ENCODE measurements around the gene TP53BP1. TPM values are rescaled to one million over a fixed set of nuclear protein-coding genes. Genes with fewer than 3 reads are reported as not detected.

Gene TP53BP1, protein sequence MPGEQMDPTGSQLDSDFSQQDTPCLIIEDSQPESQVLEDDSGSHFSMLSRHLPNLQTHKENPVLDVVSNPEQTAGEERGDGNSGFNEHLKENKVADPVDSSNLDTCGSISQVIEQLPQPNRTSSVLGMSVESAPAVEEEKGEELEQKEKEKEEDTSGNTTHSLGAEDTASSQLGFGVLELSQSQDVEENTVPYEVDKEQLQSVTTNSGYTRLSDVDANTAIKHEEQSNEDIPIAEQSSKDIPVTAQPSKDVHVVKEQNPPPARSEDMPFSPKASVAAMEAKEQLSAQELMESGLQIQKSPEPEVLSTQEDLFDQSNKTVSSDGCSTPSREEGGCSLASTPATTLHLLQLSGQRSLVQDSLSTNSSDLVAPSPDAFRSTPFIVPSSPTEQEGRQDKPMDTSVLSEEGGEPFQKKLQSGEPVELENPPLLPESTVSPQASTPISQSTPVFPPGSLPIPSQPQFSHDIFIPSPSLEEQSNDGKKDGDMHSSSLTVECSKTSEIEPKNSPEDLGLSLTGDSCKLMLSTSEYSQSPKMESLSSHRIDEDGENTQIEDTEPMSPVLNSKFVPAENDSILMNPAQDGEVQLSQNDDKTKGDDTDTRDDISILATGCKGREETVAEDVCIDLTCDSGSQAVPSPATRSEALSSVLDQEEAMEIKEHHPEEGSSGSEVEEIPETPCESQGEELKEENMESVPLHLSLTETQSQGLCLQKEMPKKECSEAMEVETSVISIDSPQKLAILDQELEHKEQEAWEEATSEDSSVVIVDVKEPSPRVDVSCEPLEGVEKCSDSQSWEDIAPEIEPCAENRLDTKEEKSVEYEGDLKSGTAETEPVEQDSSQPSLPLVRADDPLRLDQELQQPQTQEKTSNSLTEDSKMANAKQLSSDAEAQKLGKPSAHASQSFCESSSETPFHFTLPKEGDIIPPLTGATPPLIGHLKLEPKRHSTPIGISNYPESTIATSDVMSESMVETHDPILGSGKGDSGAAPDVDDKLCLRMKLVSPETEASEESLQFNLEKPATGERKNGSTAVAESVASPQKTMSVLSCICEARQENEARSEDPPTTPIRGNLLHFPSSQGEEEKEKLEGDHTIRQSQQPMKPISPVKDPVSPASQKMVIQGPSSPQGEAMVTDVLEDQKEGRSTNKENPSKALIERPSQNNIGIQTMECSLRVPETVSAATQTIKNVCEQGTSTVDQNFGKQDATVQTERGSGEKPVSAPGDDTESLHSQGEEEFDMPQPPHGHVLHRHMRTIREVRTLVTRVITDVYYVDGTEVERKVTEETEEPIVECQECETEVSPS (N-terminal part only)
- 48.9 and 64.7 TPM in 2 replicates for total RNA-seq

DNA sequence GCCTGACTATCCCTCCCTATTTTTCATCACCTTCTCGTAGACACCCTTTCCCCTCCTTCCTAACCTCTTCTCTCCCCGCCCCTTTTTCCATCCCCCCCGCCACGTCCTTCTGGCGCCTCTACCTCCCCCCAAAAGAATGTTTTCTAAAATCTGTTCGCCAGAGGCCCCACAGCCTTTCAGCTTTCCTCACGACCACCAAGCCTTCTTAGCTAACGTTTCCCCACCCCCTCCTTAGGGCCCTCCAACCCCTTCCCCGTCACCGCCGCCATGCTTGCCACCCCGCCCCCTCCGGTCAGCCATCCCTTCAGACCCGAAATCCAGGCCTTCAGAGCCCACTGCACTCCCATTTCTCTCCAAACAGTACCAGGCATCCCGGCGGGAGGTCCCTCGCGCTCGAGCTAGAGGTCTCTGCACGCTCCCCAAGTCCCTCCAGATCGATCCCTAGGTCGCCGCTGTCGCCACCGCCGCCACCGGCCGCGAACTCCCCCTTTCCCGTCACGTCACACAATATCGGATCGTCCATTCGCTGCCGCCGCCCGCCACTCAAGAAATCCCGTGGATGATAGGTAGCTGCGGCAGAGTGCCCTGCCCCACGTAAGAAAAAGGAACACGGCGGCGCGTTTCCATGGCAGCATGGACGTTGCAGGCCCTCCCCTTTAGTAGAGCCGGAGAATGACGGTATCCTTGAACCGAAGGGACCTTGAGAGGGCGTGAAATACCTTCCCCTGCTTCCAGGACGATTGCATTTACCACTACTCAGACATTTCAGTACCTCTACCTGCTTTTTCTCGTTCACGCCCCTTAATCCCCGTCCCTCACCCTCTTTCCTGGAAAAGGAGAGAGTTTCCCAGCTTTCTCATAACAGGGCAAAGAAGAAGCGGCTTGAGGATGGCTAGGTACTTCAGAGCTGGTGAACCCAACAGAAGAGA lies at the start of gene TP53BP1:
Gene TP53BP1, minus strand, starts transcription at position 484 of the 929 bp plus-strand sequence. Its CDS starts 113 bp downstream, at position 371.

DNA sequence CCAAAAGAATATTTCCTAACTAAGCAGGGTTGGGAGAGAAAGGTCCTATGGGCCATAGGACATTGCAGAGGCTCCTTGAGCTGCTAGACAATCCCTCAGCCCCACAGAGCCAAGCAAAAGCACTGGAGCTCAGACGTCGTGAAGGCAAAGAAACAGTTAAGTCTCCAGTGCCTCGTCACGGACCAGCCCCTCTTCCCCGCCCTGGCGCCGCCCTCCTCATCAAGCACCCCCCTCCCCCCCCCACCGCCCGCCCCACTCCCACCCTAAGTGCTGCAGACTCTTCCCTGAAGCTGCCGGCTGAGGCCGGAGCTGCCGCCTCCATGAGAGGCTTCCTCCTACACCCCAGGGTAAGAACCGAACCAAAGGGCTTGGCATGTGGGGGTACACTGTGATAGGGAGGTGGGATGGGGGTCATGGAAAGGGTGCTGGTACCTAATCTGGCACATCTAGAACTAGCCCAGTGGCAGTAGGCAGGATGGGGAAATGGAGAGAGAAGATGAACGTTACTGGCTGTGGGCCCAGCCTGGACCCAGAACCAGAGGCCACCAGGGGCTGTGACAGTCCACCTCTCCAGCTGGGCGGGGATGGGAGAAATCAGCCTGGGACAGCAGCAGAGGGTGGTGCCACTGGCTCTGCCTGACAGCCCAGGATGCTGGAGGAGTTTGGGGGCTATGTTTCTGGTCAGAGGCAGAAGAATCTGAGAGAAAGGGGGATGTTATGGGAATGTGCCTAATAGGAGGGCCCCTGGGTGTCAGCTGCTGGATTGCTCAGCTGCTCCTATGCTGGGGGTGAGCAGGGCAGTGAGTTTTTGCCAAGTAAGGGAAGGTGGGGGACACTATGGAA lies 24.6 kb upstream of the TP53BP1 start, which contains the start of gene MAP1A:
Gene MAP1A, plus strand, starts transcription at position 255 of the 843 bp plus-strand sequence. CDS start 3,866 bp downstream, outside the sequence.

DNA sequence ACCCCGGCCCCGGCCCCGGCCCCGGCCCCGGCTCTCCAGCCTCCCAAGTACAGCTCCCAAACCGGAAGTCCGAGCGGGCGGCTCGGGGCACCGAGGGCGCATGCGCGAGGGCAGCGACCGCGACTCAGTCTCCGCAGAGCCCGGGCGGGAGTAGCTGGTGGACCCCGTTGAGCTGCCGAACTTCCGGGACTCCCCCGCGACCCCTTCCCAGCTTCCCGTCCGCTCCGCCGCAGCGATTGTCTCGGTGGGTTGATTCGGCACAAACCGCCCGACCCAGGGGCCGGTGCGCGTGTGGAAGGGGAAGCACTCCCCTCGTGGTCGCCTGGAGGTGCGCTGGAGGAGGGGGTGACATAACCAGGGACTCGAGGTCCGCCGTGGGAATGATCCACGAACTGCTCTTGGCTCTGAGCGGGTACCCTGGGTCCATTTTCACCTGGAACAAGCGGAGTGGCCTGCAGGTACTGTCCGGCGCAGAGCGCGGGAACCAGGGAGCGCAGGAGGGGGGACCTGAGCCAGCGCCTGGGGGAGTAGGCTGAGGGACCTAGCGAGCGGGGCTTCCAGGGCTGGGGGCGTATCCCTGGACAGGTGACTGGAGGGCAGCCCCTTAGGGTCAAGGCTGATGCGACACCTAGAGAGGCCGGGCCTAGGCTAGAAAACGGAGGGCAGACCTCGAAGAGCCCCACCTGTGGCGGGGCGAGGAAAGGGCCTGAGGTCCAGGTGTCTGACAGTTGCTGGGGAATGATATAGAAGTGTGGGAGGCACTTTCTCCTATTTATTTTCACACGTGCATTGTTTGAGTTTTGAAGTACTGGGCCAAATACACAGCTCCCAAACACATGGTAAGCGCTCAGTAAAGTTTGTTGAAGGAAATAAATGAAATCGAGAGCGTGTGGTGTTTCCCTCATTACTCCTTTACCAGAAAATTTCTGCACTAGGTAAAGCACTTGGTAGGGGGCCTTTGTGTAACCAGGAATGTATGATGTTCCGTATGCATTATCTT lies 121.7 kb downstream of the TP53BP1 start, which contains the start of the genes TUBGCP4 and ZSCAN29:
Gene TUBGCP4, plus strand, starts transcription at position 127 of the 1,000 bp plus-strand sequence. Its CDS starts 254 bp downstream, at position 381.
Gene ZSCAN29, minus strand, starts transcription at position 69 of the 1,000 bp plus-strand sequence. CDS start 1,130 bp downstream, outside the sequence.

Other genes with a start within 250 kb of the TP53BP1 start
- not detected in 2 replicates for gene TGM5, start 226.2 kb downstream of the TP53BP1 start, total RNA-seq
- gene TGM7, start 190.9 kb downstream of the TP53BP1 start, total RNA-seq: not detected in 2 replicates
- 4.6 and 5.5 TPM in 2 replicates for gene LCMT2, start 162.6 kb downstream of the TP53BP1 start, total RNA-seq
- 19.7 and 20.2 TPM in 2 replicates for gene ZSCAN29, start 122.1 kb downstream of the TP53BP1 start, total RNA-seq
- 9.2 and 9.5 TPM in 2 replicates for gene TUBGCP4, start 122.1 kb downstream of the TP53BP1 start, total RNA-seq
- 0.17 and 0.33 TPM in 2 replicates for gene MAP1A, start 24.5 kb upstream of the TP53BP1 start, total RNA-seq
- gene PPIP5K1, start 97.1 kb upstream of the TP53BP1 start, total RNA-seq: 7.4 and 12.8 TPM in 2 replicates
- not detected in 2 replicates for gene CKMT1B, start 100.9 kb upstream of the TP53BP1 start, total RNA-seq
- gene STRC, start 125.6 kb upstream of the TP53BP1 start, total RNA-seq: 0.09 TPM in 1 of 2 replicates, not detected in the other
- gene CATSPER2, start 155.7 kb upstream of the TP53BP1 start, total RNA-seq: 0.33 and 0.95 TPM in 2 replicates
- gene CKMT1A, start 200.7 kb upstream of the TP53BP1 start, total RNA-seq: not detected in 2 replicates